Right lobe of liver (tissue), 6 donors: Measurements from ENCODE around the gene RAB8A. TPM values are rescaled to one million over a fixed set of nuclear protein-coding genes. Genes with fewer than 3 reads are reported as not detected.

ENCODE experiments used
- ATAC-seq, 4 donors: fragments of 200-7000 bp; cut with Tn5 transposase; one replicate each; pipeline ENCODE4 v1.9.1; 2020; ENCODE audit warnings: mild to moderate bottlenecking in 4 of 4, moderate library complexity in 4 of 4
- DNase-seq, 3 donors: peaks; one replicate each; pipeline ENCODE4 v3.0.0-alpha.2; 2020
- H3K27ac ChIP-seq, 3 donors: fragments of 200-600 bp; one replicate each; pipeline ENCODE4 v1.8.0; 2022
- H3K27me3 ChIP-seq, 2 donors: fragments of 200-600 bp; one replicate each; pipeline ENCODE4 v1.8.0; 2022
- H3K36me3 ChIP-seq, 4 donors: fragments of 200-600 bp; sonication (generic) in 1 of 4; one replicate each; pipeline versions ENCODE4 v1.5.1 to v1.8.0; 2017 to 2022; ENCODE audit warnings: control low read depth in 1 of 4
- H3K4me1 ChIP-seq, 4 donors: fragments of 200-600 bp; sonication (generic) in 1 of 4; one replicate each; pipeline versions ENCODE4 v1.5.1 to v1.8.0; 2017 to 2022; ENCODE audit warnings: control low read depth in 1 of 4
- H3K4me3 ChIP-seq, 3 donors: fragments of 200-600 bp; one replicate each; pipeline ENCODE4 v1.8.0; 2022
- H3K9me3 ChIP-seq, 4 donors: fragments of 200-600 bp; sonication (generic) in 1 of 4; one replicate each; pipeline versions ENCODE4 v1.5.1 to v1.8.0; 2017 to 2022; ENCODE audit warnings: control low read depth in 1 of 4
- POLR2A ChIP-seq: fragments of 450-650 bp; IDR thresholded peaks from one replicate; pipeline ENCODE4 v1.6.1; 2017; ENCODE audit warnings: antibody characterized with exemption, mild to moderate bottlenecking
- WGBS: methylation state at CpG from one replicate; pipeline ENCODE4 v1.1.6; 2018; ENCODE audit warnings: low coverage, low lambda C conversion rate; ENCODE audit not compliant: insufficient coverage; ENCODE audit errors: missing lambda C conversion rate; 5-methylcytosine and 5-hydroxymethylcytosine counted together
- intact Hi-C, 2 donors: fragments of 100-400 bp; cut with DNase I; formaldehyde crosslinking; loops; one replicate each; pipeline versions ENCODE4 v1.11.2 to v1.14.1; 2022
- total RNA-seq, 6 experiments: library from RNA; depleted of rRNA in 2 of 6; stranded (reverse); fragments of >200 nt in 2 of 6; fragmentation: NEBNext Ultra II Directional in 3 of 6; extraction: Animal tissue kit (Norgen Biotek cat#: 25700) in 3 of 6; gene quantifications; one replicate each; pipeline versions ENCODE4 v1.1.0 to v1.2.4, GENCODE V29; 2016 to 2023
- TF ChIP-seq, protein P1 (sequence below), 4 donors: fragments of 200-600 bp in 3 of 4; fragments of 450-650 bp in 1 of 4; IDR thresholded peaks; one replicate each; pipeline versions ENCODE4 v1.5.1 to v1.8.0; 2016 to 2022; ENCODE audit warnings: antibody characterized with exemption in 4 of 4, mild to moderate bottlenecking in 2 of 4
- donor health status: DM: no; HTN: yes; CAD: no.
- donor health status: DM: no; HTN: no; CAD: no.
- donor health status: DM: no; HTN: no; CAD: no.
- donor health status: DM: no; HTN: yes; CAD: no.
- donor health status: DM: no; HTN: yes; CAD: no.

RAB8A gene
- total RNA-seq, 6 experiments from 2014 or later: 59.5 to 88.4 (median 72.5) TPM

DNA sequence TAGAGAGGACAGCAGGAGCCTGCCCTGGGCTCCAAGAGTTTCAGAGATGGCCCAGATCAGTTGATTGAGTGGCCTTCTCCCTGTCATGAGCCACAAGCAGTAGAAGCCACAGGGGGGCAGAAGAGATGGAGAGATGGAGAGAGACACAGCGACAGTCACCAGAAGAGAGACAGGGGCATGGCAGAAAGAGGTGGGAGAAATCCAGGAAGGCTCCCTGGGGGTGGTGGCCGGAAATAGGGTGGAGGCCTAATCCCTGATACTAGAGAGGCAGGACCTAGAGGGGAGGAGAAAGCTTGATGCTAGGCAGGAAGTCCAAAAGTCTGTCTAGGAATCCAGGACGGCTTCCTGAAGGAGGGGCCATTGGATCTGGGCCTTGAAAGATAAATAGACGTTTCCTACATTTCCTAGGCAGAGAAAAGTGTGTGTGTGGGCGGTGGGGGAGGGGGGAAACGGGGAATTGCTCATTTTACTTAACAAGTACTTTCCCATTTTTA is 45.0 kb upstream of the RAB8A start:
- peak in 1 of 3 donors; percentile 42 for DNase-seq
- H3K27ac ChIP-seq: peak overlapping the region in 2 of 3 donors; percentile 21 to 73
- no peaks in the 10 kb centered on the region for H3K27me3 ChIP-seq
- intact Hi-C loops: no loop called here
- no peaks in the 10 kb centered on the region for H3K4me1 ChIP-seq
- H3K9me3 ChIP-seq: no peaks in the 10 kb centered on the region
- ATAC-seq: peak; percentile 45 to 59 (median 54)
- H3K36me3 ChIP-seq: no peaks in the 10 kb centered on the region
- TF ChIP-seq POLR2A: no peak
- TF ChIP-seq, protein P1, sequence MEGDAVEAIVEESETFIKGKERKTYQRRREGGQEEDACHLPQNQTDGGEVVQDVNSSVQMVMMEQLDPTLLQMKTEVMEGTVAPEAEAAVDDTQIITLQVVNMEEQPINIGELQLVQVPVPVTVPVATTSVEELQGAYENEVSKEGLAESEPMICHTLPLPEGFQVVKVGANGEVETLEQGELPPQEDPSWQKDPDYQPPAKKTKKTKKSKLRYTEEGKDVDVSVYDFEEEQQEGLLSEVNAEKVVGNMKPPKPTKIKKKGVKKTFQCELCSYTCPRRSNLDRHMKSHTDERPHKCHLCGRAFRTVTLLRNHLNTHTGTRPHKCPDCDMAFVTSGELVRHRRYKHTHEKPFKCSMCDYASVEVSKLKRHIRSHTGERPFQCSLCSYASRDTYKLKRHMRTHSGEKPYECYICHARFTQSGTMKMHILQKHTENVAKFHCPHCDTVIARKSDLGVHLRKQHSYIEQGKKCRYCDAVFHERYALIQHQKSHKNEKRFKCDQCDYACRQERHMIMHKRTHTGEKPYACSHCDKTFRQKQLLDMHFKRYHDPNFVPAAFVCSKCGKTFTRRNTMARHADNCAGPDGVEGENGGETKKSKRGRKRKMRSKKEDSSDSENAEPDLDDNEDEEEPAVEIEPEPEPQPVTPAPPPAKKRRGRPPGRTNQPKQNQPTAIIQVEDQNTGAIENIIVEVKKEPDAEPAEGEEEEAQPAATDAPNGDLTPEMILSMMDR (IDR thresholded peaks at IDR 0.05): peak; percentile 28 to 39 (median 35)
- no peak overlapping the region for H3K4me3 ChIP-seq
- WGBS: 26% methylated on average over 5 of the region's 6 CpGs

DNA sequence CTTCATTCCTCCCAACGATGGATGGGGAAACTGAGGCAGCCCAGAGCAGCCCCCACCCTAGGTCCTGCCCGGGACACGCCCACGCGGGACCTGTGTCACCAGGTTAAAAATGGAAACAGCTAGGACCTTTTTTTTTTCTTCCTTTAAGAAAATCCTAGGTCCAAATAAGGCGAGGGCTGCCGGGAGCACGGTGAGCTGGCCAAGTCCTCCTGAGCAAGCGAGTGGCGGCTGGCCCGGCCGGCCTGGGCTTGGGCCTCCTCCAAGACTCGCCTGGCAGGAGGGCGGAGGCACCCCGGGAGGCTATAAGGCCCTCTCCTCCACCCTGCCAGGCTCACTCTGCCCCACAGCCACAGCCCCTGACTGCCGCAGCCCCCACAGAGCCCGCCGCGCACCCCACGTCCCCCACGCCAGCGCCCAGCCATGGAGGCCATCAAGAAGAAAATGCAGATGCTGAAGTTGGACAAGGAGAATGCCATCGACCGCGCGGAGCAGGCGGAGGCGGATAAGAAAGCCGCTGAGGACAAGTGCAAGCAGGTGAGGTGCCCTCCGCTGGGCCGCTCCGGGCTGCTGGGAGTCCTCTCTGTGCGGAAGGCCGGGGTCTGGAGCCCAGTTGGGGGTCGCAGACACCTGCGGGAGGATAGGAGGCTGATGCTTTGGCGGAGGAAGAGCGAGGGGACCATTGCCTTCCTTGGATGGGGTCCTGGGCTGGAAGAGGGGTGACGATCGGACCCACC is 44.3 kb upstream of the RAB8A start:
- H3K4me1 ChIP-seq: no peaks in the 10 kb centered on the region
- H3K27ac ChIP-seq: peak overlapping the region; percentile 21 to 73 (median 37)
- H3K27me3 ChIP-seq: no peaks in the 10 kb centered on the region
- 76% methylated on average over 25 of the region's 40 CpGs for WGBS
- intact Hi-C loops: no loop called here
- DNase-seq (peak in 2 of 3 donors; percentile 43 to 67), ATAC-seq (peak; percentile 5 to 18 (median 12))
- no peaks in the 10 kb centered on the region for H3K36me3 ChIP-seq
- no peaks in the 10 kb centered on the region for H3K9me3 ChIP-seq
- TF ChIP-seq, protein P1 (IDR thresholded peaks at IDR 0.05): no peak
- no peak for TF ChIP-seq POLR2A
- H3K4me3 ChIP-seq: peak overlapping the region in 2 of 3 donors; percentile 18 to 40

DNA sequence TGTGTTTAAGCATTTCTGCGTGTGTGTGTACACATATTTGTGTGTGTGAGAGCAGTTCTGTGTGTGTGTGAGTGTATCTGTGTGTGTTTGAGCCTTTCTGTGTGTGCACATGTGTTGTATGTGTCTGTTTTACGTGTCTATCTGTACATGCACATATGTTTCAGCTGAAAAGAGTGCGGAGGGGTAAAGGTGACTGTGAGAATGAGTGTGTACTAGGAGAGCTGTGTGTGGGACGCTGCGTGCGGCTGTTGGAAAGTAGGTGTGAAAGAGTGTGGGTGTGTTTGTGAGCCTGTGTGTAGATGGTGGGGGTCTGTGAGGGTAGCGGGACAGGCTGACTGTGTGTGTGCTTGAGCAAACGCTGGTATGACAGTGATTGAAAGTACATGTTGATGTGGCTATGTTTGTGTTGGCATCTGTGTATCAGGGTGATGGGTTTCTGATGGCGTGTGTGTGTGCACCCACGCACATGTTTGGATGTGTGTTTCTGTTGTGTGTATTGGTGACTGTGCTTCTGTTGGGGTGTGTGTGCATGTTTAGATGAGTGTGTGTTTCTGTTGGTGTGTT is 42.9 kb upstream of the RAB8A start:
- H3K4me1 ChIP-seq: no peaks in the 10 kb centered on the region
- H3K4me3 ChIP-seq: peak overlapping the region; percentile 3 to 27 (median 11)
- intact Hi-C loops: no loop called here
- no peak overlapping the region for H3K27ac ChIP-seq
- H3K9me3 ChIP-seq: no peaks in the 10 kb centered on the region
- DNase-seq (peak in 1 of 3 donors; percentile 22), ATAC-seq (no peak)
- no peaks in the 10 kb centered on the region for H3K36me3 ChIP-seq
- no peaks in the 10 kb centered on the region for H3K27me3 ChIP-seq
- WGBS: 59% methylated on average over 8 of the region's 10 CpGs
- TF ChIP-seq, protein P1 (IDR thresholded peaks at IDR 0.05): no peak
- TF ChIP-seq POLR2A: no peak

DNA sequence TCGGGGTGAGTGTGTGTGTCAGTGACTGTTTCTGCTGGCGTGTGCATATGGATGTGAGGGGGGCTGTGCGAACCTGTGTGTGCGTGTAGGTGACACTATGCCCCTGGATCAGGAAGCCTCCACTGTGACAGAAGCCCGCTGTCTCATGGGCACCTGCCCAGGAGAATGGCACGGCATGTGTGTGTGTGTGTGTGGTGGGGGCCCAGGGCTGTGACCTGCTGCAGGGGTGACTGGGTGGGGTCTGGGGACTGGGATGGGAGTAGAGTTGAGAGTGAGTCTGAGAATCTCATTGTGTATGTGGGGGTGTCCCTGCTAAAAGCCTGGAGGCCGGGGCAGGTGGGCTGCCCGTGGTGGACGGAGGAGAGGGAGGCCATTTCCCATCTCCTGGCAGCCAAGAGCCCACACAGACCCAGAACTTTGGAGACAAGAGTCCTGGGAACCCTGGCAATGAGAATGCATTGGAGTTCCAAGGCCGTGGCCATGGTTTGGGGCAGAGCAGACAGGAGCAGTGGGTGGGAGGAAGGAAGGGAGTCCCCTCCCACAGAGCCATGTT is 41.8 kb upstream of the RAB8A start:
- DNase-seq: peak in 1 of 3 donors; percentile 33
- intact Hi-C loops: no loop called here
- Histone ChIP-seq H3K36me3 (no peaks in the 10 kb centered on the region), H3K4me1 (no peaks in the 10 kb centered on the region), H3K9me3 (no peaks in the 10 kb centered on the region), H3K27me3 (no peaks in the 10 kb centered on the region), H3K4me3 (no peak overlapping the region), H3K27ac (peak overlapping the region; percentile 40 to 66 (median 63))
- WGBS: 88% methylated on average over 3 of the region's 10 CpGs
- no peak for TF ChIP-seq POLR2A
- TF ChIP-seq, protein P1 (IDR thresholded peaks at IDR 0.05): no peak
- no peak for ATAC-seq
